GM12801 (cell line): ENCODE data around the gene NOP9.

ENCODE experiments used
- CTCF ChIP-seq: IDR thresholded peaks from one replicate; pipeline ENCODE4 v1.5.1; 2011; ENCODE audit warnings: control low read depth; ENCODE audit not compliant: insufficient read length; ENCODE audit errors: extremely low read depth

Gene NOP9

GRCh38 chr14:24286996-24287395 is 12.7 kb upstream of the NOP9 start:
- no peak for TF ChIP-seq CTCF

GRCh38 chr14:24289649-24290280 is 9.9 kb upstream of the NOP9 start:
- no peak for TF ChIP-seq CTCF

- no peak for TF ChIP-seq CTCF
Measured at GRCh38 chr14:24290746-24291145, 8.9 kb upstream of the NOP9 start.

- no peak for TF ChIP-seq CTCF
Measured at GRCh38 chr14:24291446-24292117, 8.1 kb upstream of the NOP9 start.

- TF ChIP-seq CTCF = no peak
Measured at GRCh38 chr14:24292118-24292807, 7.4 kb upstream of the NOP9 start.

GRCh38 chr14:24293525-24293924 is 6.1 kb upstream of the NOP9 start:
- TF ChIP-seq CTCF = no peak

- peak; percentile 21 for TF ChIP-seq CTCF
Measured at GRCh38 chr14:24296341-24297157, 3.1 kb upstream of the NOP9 start.
